Measurements from ENCODE around the gene GTF3A. TPM values are rescaled to one million over a fixed set of nuclear protein-coding genes. Genes with fewer than 3 reads are reported as not detected.

The GTF3A gene
- total and polyA plus RNA-seq, 2 donors (not counting 3 experiments of a cell fraction or from before 2014, with no cell fraction given) = 37.9 to 73.3 TPM

DNA sequence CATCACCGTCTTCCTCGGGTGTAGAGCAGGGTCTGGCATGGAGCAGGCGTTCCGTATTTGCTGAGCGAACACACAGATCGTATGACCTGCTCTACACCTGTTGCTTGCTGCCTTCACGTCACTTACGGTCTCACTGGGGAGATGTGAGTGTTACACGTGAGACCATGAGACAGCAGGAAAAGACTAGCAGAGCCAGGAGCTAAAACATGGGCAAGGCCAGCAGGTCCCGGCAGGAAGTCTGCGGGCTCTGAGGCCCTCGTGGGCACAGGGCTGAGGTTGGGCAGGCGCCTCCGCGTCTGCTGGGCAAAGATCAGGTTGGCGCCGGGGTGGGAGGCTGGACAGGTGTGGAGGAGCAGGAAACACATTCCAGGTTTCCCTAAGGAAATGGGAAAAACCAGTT lies 19.7 kb upstream of the GTF3A start:
- POLR2A ChIA-PET = no interaction called here
- Histone ChIP-seq H4K20me1 (replicated peaks; ENCODE audit: control insufficient read depth, extremely low read depth, insufficient read depth, low read length) (no peaks in the 10 kb centered on the region), H3K27me3 (ENCODE audit: control insufficient read depth in 2 of 2, insufficient read depth in 2 of 2, low read length in 2 of 2) (peaks cover 9 to 15% of the 10 kb centered on the region in 2 experiments), H3K27ac (ENCODE audit: insufficient read depth, low read depth, low read length) (no peak overlapping the region), H3K36me3 (ENCODE audit: control insufficient read depth in 2 of 2, extremely low read depth in 1 of 2, insufficient read depth in 2 of 2, low read length in 2 of 2) (no peaks in the 10 kb centered on the region), H3K79me2 (ENCODE audit: control insufficient read depth, insufficient read depth, low read length) (no peaks in the 10 kb centered on the region), H3K4me3 (replicated peaks in 1 of 3; ENCODE audit: insufficient read depth in 1 of 3, low read depth in 1 of 3, low read length in 3 of 3) (no peak overlapping the region), H3K4me2 (ENCODE audit: insufficient read depth, low read length) (no peak overlapping the region), H3K4me1 (ENCODE audit: control insufficient read depth, extremely low read depth, insufficient read depth, low read length) (no peaks in the 10 kb centered on the region), H3K9me3 (replicated peaks; ENCODE audit: control insufficient read depth, insufficient read depth, low read length) (no peaks in the 10 kb centered on the region), H2AFZ (ENCODE audit: low read depth, low read length) (no peak overlapping the region), H3K9ac (replicated peaks; ENCODE audit: extremely low read depth, insufficient read depth, low read length) (no peak overlapping the region), H3K9me1 (replicated peaks; ENCODE audit: control insufficient read depth, extremely low read depth, insufficient read depth, low read length) (no peaks in the 10 kb centered on the region)
- intact Hi-C loops (cut with micrococcal nuclease) = no loop called here
- CTCF ChIA-PET = interaction anchor here (1.4 to 2.9 kb wide), 5 partner anchors 20 to 549 kb away, joined by 3 to 32 read pairs (median 9); partner anchors contain the start of gene GTF3A
- TF ChIP-seq MAX (IDR thresholded peaks at IDR 0.05; ENCODE audit: insufficient read depth, insufficient read length) (no peak), JUN (IDR thresholded peaks at IDR 0.05; ENCODE audit: borderline replicate concordance, insufficient read depth, insufficient read length, low read depth) (no peak), EZH2 (IDR thresholded peaks at IDR 0.05; ENCODE audit: borderline replicate concordance, low read depth, low read length, severe bottlenecking) (no peak), POLR2AphosphoS5 (IDR thresholded peaks at IDR 0.05; ENCODE audit: insufficient read depth, low read depth, low read length) (no peak), MYC (IDR thresholded peaks at IDR 0.05; ENCODE audit: low read depth, low read length) (no peak), POLR2A (IDR thresholded peaks at IDR 0.05; ENCODE audit: low read depth, low read length) (no peak), FOS (IDR thresholded peaks at IDR 0.05; ENCODE audit: borderline replicate concordance, insufficient read depth, low read length) (no peak), GATA2 (IDR thresholded peaks at IDR 0.05; ENCODE audit: insufficient read depth, insufficient read length, low read depth, low read length) (no peak)
- TF ChIP-seq, protein P1, sequence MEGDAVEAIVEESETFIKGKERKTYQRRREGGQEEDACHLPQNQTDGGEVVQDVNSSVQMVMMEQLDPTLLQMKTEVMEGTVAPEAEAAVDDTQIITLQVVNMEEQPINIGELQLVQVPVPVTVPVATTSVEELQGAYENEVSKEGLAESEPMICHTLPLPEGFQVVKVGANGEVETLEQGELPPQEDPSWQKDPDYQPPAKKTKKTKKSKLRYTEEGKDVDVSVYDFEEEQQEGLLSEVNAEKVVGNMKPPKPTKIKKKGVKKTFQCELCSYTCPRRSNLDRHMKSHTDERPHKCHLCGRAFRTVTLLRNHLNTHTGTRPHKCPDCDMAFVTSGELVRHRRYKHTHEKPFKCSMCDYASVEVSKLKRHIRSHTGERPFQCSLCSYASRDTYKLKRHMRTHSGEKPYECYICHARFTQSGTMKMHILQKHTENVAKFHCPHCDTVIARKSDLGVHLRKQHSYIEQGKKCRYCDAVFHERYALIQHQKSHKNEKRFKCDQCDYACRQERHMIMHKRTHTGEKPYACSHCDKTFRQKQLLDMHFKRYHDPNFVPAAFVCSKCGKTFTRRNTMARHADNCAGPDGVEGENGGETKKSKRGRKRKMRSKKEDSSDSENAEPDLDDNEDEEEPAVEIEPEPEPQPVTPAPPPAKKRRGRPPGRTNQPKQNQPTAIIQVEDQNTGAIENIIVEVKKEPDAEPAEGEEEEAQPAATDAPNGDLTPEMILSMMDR (IDR thresholded peaks at IDR 0.05; ENCODE audit: extremely low read depth in 1 of 2, insufficient read depth in 1 of 2, low read depth in 1 of 2, low read length in 2 of 2) = no peak
- no TSS peak for BruUV-seq (replicated peaks)
- FAIRE-seq (no peak), DNase-seq (ENCODE audit: low read depth, low spot score) (no peak)
- dilution Hi-C loops (cut with MboI; ENCODE audit: extremely low pct_ligation_motif_present, low sequenced_read_pairs) = no loop called here
